HCT116 (cell line): ENCODE data around the gene CCDC184. TPM values are rescaled to one million over a fixed set of nuclear protein-coding genes. Genes with fewer than 3 reads are reported as not detected.

Source experiments
- ATAC-seq: fragments of 200-7000 bp; cut with Tn5 transposase; 2 replicates; pipeline ENCODE4 v1.9.1; 2020; ENCODE audit warnings: mild to moderate bottlenecking, moderate library complexity
- Bru-seq: library from RNA; stranded (reverse); fragments of 400-500 nt; gene quantifications from one replicate; lab custom pipeline; 2021; lab: Mats Ljungman, UMichigan
- BruChase-seq, 2 experiments: library from RNA; stranded (reverse); fragments of 400-500 nt; gene quantifications; one replicate each; lab custom pipeline; 2021; lab: Mats Ljungman, UMichigan
- BruUV-seq: library from RNA; stranded (reverse); fragments of 400-500 nt; replicated peaks from 2 replicates; lab custom pipeline; 2021; lab: Mats Ljungman, UMichigan
- CTCF ChIA-PET: fragments of 300-600 bp; sonication (Branson Sonifier 250); formaldehyde crosslinking; loops from one replicate; lab custom pipeline; 2021; ENCODE audit warnings: antibody characterized with exemption; lab: Charles Lee
- POLR2A ChIA-PET: fragments of 300-600, 350-600 bp; sonication (Branson Sonifier 250); formaldehyde crosslinking; loops from one replicate; lab custom pipeline; 2021; ENCODE audit warnings: antibody characterized with exemption; lab: Charles Lee
- RAD21 ChIA-PET, 2 experiments: fragments of 300-600 bp; sonication (Branson Sonifier 250); formaldehyde crosslinking; loops; one replicate each; lab custom pipeline; 2023; ENCODE audit warnings: low total read pairs in 2 of 2; ENCODE audit not compliant: uncharacterized antibody in 2 of 2, unreplicated experiment in 2 of 2, low non-redundant PET in 1 of 2; lab: Charles Lee
- DNase-seq: peaks from one replicate; pipeline ENCODE4 v3.0.0-alpha.2; 2010; ENCODE audit warnings: low read depth, low spot score
- H2AFZ ChIP-seq: fragments of 200-600 bp; shearing (Covaris generic), sonication (generic); 2 replicates; pipeline ENCODE4 v1.6.1; 2017; ENCODE audit warnings: low read depth, mixed run types, mixed read lengths, antibody characterized with exemption, low read length; ENCODE audit not compliant: poor library complexity, severe bottlenecking
- H3K27ac ChIP-seq: 2 replicates; pipeline ENCODE4 v1.5.1; 2012; ENCODE audit warnings: low read depth, low read length
- H3K27me3 ChIP-seq: fragments of 200-600 bp; sonication (generic); 2 replicates; pipeline ENCODE4 v1.6.1; 2016; ENCODE audit warnings: mixed run types, low read length, mixed read lengths; ENCODE audit not compliant: insufficient read depth
- H3K36me3 ChIP-seq, 2 experiments: fragments of 200-500 bp in 1 of 2; fragments of 200-600 bp in 1 of 2; sonication (Bioruptor generic) in 1 of 2; sonication (generic) in 1 of 2; 2 replicates each; pipeline versions ENCODE4 v1.5.1 to v1.6.1; 2014 to 2016; ENCODE audit warnings: low read length in 2 of 2, inconsistent platforms in 1 of 2, mixed read lengths in 1 of 2, mixed run types in 1 of 2; ENCODE audit not compliant: insufficient read depth in 2 of 2, control insufficient read depth in 1 of 2
- H3K4me1 ChIP-seq, 2 experiments: fragments of 200-600 bp in 1 of 2; sonication (generic) in 1 of 2; 2 replicates each; pipeline versions ENCODE4 v1.5.1 to v1.6.1; 2012 to 2017; ENCODE audit warnings: low read length in 2 of 2, inconsistent platforms in 1 of 2, mild to moderate bottlenecking in 1 of 2, mixed read lengths in 1 of 2, mixed run types in 1 of 2, moderate library complexity in 1 of 2; ENCODE audit not compliant: insufficient read depth in 2 of 2, control insufficient read depth in 1 of 2
- H3K4me2 ChIP-seq: fragments of 200-600 bp; sonication (generic); 2 replicates; pipeline ENCODE4 v1.6.1; 2017; ENCODE audit warnings: mixed run types, low read length, mixed read lengths
- H3K4me3 ChIP-seq, 2 experiments: fragments of 200-600 bp in 1 of 2; sonication (generic) in 1 of 2; replicated peaks in 1 of 2; 2 replicates each; pipeline ENCODE4 v1.5.1; 2011 to 2016; ENCODE audit warnings: low read length in 2 of 2, control low read depth in 1 of 2, low read depth in 1 of 2, mild to moderate bottlenecking in 1 of 2, mixed read lengths in 1 of 2, mixed run types in 1 of 2
- H3K79me2 ChIP-seq: fragments of 200-600 bp; sonication (generic); 2 replicates; pipeline ENCODE4 v1.6.1; 2017; ENCODE audit warnings: mild to moderate bottlenecking, mixed run types, low read length, moderate library complexity, mixed read lengths; ENCODE audit not compliant: insufficient read depth
- H3K9ac ChIP-seq: fragments of 200-600 bp; sonication (generic); 2 replicates; pipeline ENCODE4 v1.6.1; 2016; ENCODE audit warnings: low read length, mixed read lengths
- H3K9me2 ChIP-seq: fragments of 200-600 bp; sonication (generic), shearing (Covaris generic); 2 replicates; pipeline ENCODE4 v1.6.1; 2017; ENCODE audit warnings: mixed run types, mild to moderate bottlenecking, moderate library complexity; ENCODE audit not compliant: insufficient read depth
- H3K9me3 ChIP-seq, 2 experiments: fragments of 200-500 bp in 1 of 2; fragments of 200-600 bp in 1 of 2; sonication (Bioruptor generic) in 1 of 2; sonication (generic) in 1 of 2; 2 replicates each; pipeline ENCODE4 v1.6.1; 2014 to 2017; ENCODE audit warnings: low read length in 2 of 2, mixed read lengths in 2 of 2, inconsistent platforms in 1 of 2, low read depth in 1 of 2, mild to moderate bottlenecking in 1 of 2, mixed run types in 1 of 2, moderate library complexity in 1 of 2; ENCODE audit not compliant: control insufficient read depth in 1 of 2, insufficient read depth in 1 of 2
- H4K20me1 ChIP-seq: fragments of 200-600 bp; sonication (generic), shearing (Covaris generic); 2 replicates; pipeline ENCODE4 v1.6.1; 2017; ENCODE audit warnings: mixed run types, mild to moderate bottlenecking, moderate library complexity; ENCODE audit not compliant: insufficient read depth
- ELF1 ChIP-seq: IDR thresholded peaks from 2 replicates; pipeline ENCODE4 v1.6.1; 2012; ENCODE audit warnings: low read depth, borderline replicate concordance
- RAD21 ChIP-seq: IDR thresholded peaks from 2 replicates; pipeline ENCODE4 v1.6.1; 2012; ENCODE audit warnings: low read depth, mild to moderate bottlenecking
- ZNF274 ChIP-seq: fragments of 200-500 bp; sonication (Bioruptor generic); IDR thresholded peaks from 2 replicates; pipeline ENCODE4 v1.6.1; 2014; ENCODE audit warnings: mild to moderate bottlenecking, low read depth, low read length, inconsistent platforms
- intact Hi-C: fragments of 100-400 bp; cut with micrococcal nuclease; formaldehyde crosslinking; loops from 2 replicates; pipeline ENCODE4 v1.10.0; 2022
- long read RNA-seq: library from polyadenylated mRNA; unstranded; transcript quantifications from one replicate; pipeline ENCODE4 v2.0.0, GENCODE V29; 2021; ENCODE audit not compliant: unreplicated experiment
- polyA plus RNA-seq: library from polyadenylated mRNA; unstranded; fragments of >200 nt; gene quantifications from 2 replicates; pipeline ENCODE4 v1.2.1, GENCODE V29; 2012; ENCODE audit warnings: missing spikeins
- total RNA-seq: library from RNA; stranded (reverse); gene quantifications from one replicate; pipeline ENCODE4 v1.2.1, GENCODE V29; 2021; ENCODE audit not compliant: unreplicated experiment
- TF ChIP-seq, protein P1 (sequence below), 3 experiments: fragments of 200-600 bp in 1 of 3; sonication (generic) in 1 of 3; IDR thresholded peaks in 2 of 3; conservative IDR thresholded peaks in 1 of 3; 2 replicates each; pipeline ENCODE4 v1.5.1; 2012 to 2017; ENCODE audit warnings: low read depth in 2 of 3, low read length in 2 of 3, antibody characterized with exemption in 1 of 3, borderline replicate concordance in 1 of 3, control low read depth in 1 of 3, mild to moderate bottlenecking in 1 of 3, mixed read lengths in 1 of 3, mixed run types in 1 of 3, moderate library complexity in 1 of 3; ENCODE audit not compliant: insufficient read depth in 1 of 3

The CCDC184 gene
- total RNA-seq = 0.34 TPM
- polyA plus RNA-seq = 0.09 and 0.17 TPM in 2 replicates
- Bru-seq, nascent RNA = percentile 23 among the genes with signal in this experiment
- not detected for BruChase-seq, experiment 1, labeled RNA remaining after a 6-hour chase
- BruChase-seq, experiment 2, labeled RNA remaining after a 2-hour chase = percentile 34 among the genes with signal in this experiment
- long read RNA-seq = 0 reads

DNA sequence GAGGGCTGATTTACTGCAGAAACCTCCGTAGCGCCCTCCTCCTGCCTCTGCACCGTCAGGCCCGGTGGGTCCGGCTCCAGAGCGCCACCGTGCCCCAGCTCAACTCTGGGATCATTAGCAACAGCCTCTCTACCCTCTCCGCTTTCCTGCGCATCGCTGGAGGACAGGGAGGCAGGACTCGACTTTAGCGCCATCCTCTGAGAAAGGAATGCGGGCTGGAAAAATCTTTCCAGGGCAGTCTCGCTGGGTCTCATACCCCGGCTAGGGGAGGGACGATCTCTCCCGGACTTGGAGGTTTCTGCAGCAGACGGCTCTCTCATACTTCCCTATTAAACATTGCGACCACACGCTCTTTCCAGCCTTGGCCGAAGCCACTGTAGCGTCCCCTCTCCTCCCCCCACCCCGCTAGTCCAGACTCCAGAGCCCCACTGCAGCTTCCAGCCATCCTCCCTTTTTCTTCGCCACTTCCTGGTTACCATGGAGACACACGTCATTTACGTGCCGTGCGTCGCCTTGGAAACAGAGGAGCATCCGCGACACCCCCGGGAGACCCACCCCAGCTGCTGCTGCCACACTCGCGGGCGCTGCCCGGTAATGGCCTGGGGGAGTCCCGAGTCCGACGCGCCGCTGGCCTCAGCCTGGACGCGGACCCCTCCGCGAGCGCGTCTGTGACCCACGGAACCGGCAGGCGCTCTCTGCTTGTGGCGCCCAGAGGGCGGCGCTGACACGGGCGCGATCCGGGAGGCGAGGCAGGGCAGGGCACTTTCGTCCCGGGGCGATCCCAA lies at the start of gene CCDC184:
CCDC184 (plus strand) TSS at position 554 of the 785 bp plus-strand sequence. CDS start 479 bp downstream, outside the sequence.
- H3K36me3 ChIP-seq = no peaks in the 10 kb centered on the region
- TF ChIP-seq ELF1 = peak; percentile 49
- TF ChIP-seq, protein P1, sequence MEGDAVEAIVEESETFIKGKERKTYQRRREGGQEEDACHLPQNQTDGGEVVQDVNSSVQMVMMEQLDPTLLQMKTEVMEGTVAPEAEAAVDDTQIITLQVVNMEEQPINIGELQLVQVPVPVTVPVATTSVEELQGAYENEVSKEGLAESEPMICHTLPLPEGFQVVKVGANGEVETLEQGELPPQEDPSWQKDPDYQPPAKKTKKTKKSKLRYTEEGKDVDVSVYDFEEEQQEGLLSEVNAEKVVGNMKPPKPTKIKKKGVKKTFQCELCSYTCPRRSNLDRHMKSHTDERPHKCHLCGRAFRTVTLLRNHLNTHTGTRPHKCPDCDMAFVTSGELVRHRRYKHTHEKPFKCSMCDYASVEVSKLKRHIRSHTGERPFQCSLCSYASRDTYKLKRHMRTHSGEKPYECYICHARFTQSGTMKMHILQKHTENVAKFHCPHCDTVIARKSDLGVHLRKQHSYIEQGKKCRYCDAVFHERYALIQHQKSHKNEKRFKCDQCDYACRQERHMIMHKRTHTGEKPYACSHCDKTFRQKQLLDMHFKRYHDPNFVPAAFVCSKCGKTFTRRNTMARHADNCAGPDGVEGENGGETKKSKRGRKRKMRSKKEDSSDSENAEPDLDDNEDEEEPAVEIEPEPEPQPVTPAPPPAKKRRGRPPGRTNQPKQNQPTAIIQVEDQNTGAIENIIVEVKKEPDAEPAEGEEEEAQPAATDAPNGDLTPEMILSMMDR (IDR thresholded peaks at IDR 0.05 in 2 of 3, conservative IDR thresholded peaks at IDR 0.05 in 1 of 3; ENCODE audit: borderline replicate concordance in 1 of 3, insufficient read depth in 1 of 3, low read depth in 2 of 3, low read length in 2 of 3) = peak; percentile 39 to 81 (median 44)
- no peak for TF ChIP-seq ZNF274
- peak; percentile 34; the same call in 1 of the 2 replicates for TF ChIP-seq RAD21
- TF ChIP-seq, all 23 proteins: peak for 3
- H4K20me1 ChIP-seq = no peaks in the 10 kb centered on the region
- H3K27ac ChIP-seq = no peak within 1 kb of the TSS
- H3K9ac ChIP-seq = peak within 1 kb of the TSS; percentile 39
- no peaks in the 10 kb centered on the region for H3K9me2 ChIP-seq
- H3K4me1 ChIP-seq = peaks cover 4 to 25% of the 10 kb centered on the region in 2 experiments; a peak in 2 of 4 replicates
- no peaks in the 10 kb centered on the region for H3K79me2 ChIP-seq
- RAD21 ChIA-PET = interaction anchor here in 1 of 2 experiments (0.6 kb wide), 1 partner anchor 42 kb away, joined by 3 read pairs; no protein-coding TSS in a partner anchor
- H3K4me3 ChIP-seq = peak within 1 kb of the TSS; percentile 62 to 64
- ATAC-seq (peak; percentile 85), DNase-seq (peak; percentile 57)
- intact Hi-C loops = no loop called here
- no TSS peak for BruUV-seq
- peaks cover 9% of the 10 kb centered on the region; the same call in 1 of the 2 replicates for H3K27me3 ChIP-seq
- CTCF ChIA-PET = interaction anchor here (0.9 to 1.5 kb wide), 5 partner anchors 14 to 26 kb away, joined by 3 to 13 read pairs (median 4); partner anchors contain the start of gene ASB8
- POLR2A ChIA-PET = interaction anchor here (0.8 kb wide), 1 partner anchor 26 kb away, joined by 3 read pairs; the partner anchor contains the start of gene ASB8
- H3K9me3 ChIP-seq = no peaks in the 10 kb centered on the region
- H3K4me2 ChIP-seq = peak within 1 kb of the TSS; percentile 83
- H2AFZ ChIP-seq = peak within 1 kb of the TSS; percentile 72
